WTC11 (cell line): Measurements from ENCODE around the gene TSPO.

ENCODE experiments used
- CREM ChIP-seq: sonication (generic); formaldehyde crosslinking; IDR thresholded peaks from 2 replicates; pipeline ENCODE4 v1.8.1; 2022; ENCODE audit warnings: mild to moderate bottlenecking, missing genetic modification reagents, moderate library complexity
- GABPB1 ChIP-seq: sonication (generic); formaldehyde crosslinking; IDR thresholded peaks from 2 replicates; pipeline ENCODE4 v1.8.1; 2023; ENCODE audit warnings: mild to moderate bottlenecking, missing genetic modification reagents
- IRF2 ChIP-seq: sonication (generic); formaldehyde crosslinking; IDR thresholded peaks from 2 replicates; pipeline ENCODE4 v1.8.0; 2022; ENCODE audit warnings: low read depth, missing genetic modification reagents, borderline replicate concordance
- KAT7 ChIP-seq: sonication (generic); formaldehyde crosslinking; IDR thresholded peaks from 2 replicates; pipeline ENCODE4 v1.8.1; 2023; ENCODE audit warnings: missing genetic modification reagents, mild to moderate bottlenecking, borderline replicate concordance
- NFYB ChIP-seq: sonication (generic); formaldehyde crosslinking; conservative IDR thresholded peaks from 2 replicates; pipeline ENCODE4 v1.8.0; 2022; ENCODE audit warnings: low read depth, missing genetic modification reagents
- RELA ChIP-seq: sonication (generic); formaldehyde crosslinking; IDR thresholded peaks from 2 replicates; pipeline ENCODE4 v1.8.1; 2022; ENCODE audit warnings: missing genetic modification reagents, mild to moderate bottlenecking, borderline replicate concordance
- TEAD4 ChIP-seq: sonication (generic); formaldehyde crosslinking; IDR thresholded peaks from 2 replicates; pipeline ENCODE4 v1.8.0; 2022; ENCODE audit warnings: mild to moderate bottlenecking, missing genetic modification reagents
- TF ChIP-seq, protein P1 (sequence below): fragments of 200-600 bp; IDR thresholded peaks from 2 replicates; pipeline ENCODE4 v1.8.0; 2022; ENCODE audit warnings: antibody characterized with exemption
- TF ChIP-seq, protein P2 (sequence below): sonication (generic); formaldehyde crosslinking; conservative IDR thresholded peaks from 2 replicates; pipeline ENCODE4 v1.8.1; 2022; ENCODE audit warnings: mild to moderate bottlenecking, missing genetic modification reagents
- TF ChIP-seq, protein P3 (sequence below): sonication (generic); formaldehyde crosslinking; IDR thresholded peaks from 2 replicates; pipeline ENCODE4 v1.8.1; 2023; ENCODE audit warnings: mild to moderate bottlenecking, missing genetic modification reagents
- TF ChIP-seq, protein P4 (sequence below): sonication (generic); formaldehyde crosslinking; IDR thresholded peaks from 2 replicates; pipeline ENCODE4 v1.8.1; 2022; ENCODE audit warnings: low read depth, missing genetic modification reagents, borderline replicate concordance

DNA sequence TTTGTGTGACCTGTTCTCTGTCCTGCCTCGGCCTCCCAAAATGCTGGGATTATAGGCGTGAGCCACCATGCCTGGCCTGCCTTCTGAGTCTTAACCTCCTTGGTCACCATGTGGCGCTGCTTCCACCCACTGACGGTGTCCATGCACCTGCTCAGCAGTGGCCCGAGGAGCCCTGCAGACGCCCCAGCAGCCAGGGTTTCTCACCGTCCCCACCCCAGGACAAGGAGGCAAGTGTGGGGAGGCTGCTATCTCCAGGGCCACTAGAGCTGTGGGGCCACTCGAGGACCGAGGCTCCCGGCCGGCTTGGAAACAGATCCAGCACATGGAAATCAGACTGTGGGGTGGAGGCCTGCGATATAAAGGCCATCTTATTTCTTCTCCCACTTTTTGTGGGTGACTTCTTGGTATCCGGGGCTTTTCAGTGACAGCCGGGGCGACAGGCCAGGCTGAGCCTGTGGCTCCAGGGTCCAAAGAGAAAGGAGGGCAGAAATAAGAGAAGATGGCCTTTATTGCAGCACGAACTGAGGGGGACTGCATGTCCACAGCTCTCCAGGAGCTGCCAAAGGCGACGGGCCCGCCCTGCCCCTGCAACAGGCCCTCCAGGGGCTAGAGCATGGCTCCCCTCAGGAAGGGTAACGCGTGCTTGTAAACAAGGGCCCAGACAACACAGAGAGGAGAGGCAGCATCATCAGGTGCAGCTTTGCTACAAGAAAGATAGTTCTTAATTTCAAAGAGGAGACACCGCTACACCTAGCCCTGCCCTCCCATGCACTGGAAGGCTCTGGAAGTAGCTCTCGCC, 15.0 kb downstream of the TSPO start:
- TF ChIP-seq, protein P1, sequence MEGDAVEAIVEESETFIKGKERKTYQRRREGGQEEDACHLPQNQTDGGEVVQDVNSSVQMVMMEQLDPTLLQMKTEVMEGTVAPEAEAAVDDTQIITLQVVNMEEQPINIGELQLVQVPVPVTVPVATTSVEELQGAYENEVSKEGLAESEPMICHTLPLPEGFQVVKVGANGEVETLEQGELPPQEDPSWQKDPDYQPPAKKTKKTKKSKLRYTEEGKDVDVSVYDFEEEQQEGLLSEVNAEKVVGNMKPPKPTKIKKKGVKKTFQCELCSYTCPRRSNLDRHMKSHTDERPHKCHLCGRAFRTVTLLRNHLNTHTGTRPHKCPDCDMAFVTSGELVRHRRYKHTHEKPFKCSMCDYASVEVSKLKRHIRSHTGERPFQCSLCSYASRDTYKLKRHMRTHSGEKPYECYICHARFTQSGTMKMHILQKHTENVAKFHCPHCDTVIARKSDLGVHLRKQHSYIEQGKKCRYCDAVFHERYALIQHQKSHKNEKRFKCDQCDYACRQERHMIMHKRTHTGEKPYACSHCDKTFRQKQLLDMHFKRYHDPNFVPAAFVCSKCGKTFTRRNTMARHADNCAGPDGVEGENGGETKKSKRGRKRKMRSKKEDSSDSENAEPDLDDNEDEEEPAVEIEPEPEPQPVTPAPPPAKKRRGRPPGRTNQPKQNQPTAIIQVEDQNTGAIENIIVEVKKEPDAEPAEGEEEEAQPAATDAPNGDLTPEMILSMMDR = no peak
- TF ChIP-seq, protein P2, sequence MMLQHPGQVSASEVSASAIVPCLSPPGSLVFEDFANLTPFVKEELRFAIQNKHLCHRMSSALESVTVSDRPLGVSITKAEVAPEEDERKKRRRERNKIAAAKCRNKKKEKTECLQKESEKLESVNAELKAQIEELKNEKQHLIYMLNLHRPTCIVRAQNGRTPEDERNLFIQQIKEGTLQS (CRISPR knock-in tag) = no peak
- no peak for TF ChIP-seq CREM (CRISPR knock-in tag)
- no peak for TF ChIP-seq RELA (CRISPR knock-in tag)
- no peak for TF ChIP-seq KAT7 (CRISPR knock-in tag)
- TF ChIP-seq NFYB = no peak
- no peak for TF ChIP-seq IRF2
- TF ChIP-seq GABPB1 = no peak
- TF ChIP-seq, protein P3, sequence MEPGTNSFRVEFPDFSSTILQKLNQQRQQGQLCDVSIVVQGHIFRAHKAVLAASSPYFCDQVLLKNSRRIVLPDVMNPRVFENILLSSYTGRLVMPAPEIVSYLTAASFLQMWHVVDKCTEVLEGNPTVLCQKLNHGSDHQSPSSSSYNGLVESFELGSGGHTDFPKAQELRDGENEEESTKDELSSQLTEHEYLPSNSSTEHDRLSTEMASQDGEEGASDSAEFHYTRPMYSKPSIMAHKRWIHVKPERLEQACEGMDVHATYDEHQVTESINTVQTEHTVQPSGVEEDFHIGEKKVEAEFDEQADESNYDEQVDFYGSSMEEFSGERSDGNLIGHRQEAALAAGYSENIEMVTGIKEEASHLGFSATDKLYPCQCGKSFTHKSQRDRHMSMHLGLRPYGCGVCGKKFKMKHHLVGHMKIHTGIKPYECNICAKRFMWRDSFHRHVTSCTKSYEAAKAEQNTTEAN = no peak
- no peak for TF ChIP-seq TEAD4
- TF ChIP-seq, protein P4, sequence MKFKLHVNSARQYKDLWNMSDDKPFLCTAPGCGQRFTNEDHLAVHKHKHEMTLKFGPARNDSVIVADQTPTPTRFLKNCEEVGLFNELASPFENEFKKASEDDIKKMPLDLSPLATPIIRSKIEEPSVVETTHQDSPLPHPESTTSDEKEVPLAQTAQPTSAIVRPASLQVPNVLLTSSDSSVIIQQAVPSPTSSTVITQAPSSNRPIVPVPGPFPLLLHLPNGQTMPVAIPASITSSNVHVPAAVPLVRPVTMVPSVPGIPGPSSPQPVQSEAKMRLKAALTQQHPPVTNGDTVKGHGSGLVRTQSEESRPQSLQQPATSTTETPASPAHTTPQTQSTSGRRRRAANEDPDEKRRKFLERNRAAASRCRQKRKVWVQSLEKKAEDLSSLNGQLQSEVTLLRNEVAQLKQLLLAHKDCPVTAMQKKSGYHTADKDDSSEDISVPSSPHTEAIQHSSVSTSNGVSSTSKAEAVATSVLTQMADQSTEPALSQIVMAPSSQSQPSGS = no peak
